H1 (cell line): ENCODE results near the gene ZHX3. TPM values are rescaled to one million over a fixed set of nuclear protein-coding genes. Genes with fewer than 3 reads are reported as not detected.

Experiments used
- KDM1A ChIP-seq: fragments of 200-600, 300-600 bp; sonication (generic); IDR thresholded peaks from 2 replicates; pipeline ENCODE4 v1.7.1; 2016; ENCODE audit warnings: mild to moderate bottlenecking, low read length, borderline replicate concordance
- RAD21 ChIP-seq, 2 experiments: IDR thresholded peaks in 1 of 2; conservative IDR thresholded peaks in 1 of 2; 2 replicates each; pipeline ENCODE4 v1.6.1; 2011; ENCODE audit warnings: low read depth in 2 of 2, low read length in 2 of 2, improper control_type of control experiment in 1 of 2, inconsistent platforms in 1 of 2, mild to moderate bottlenecking in 1 of 2, moderate library complexity in 1 of 2
- SAP30 ChIP-seq: fragments of 300-600 bp; sonication (generic); IDR thresholded peaks from 2 replicates; pipeline ENCODE4 v1.7.1; 2012; ENCODE audit warnings: low read length, moderate library complexity, mild to moderate bottlenecking, inconsistent platforms; ENCODE audit not compliant: insufficient read depth, insufficient replicate concordance
- YY1 ChIP-seq: IDR thresholded peaks from 2 replicates; pipeline ENCODE4 v1.6.1; 2011; ENCODE audit warnings: low read depth, mild to moderate bottlenecking, low read length
- polyA plus RNA-seq, 7 experiments: library from polyadenylated mRNA; depleted of rRNA in 3 of 7; stranded (reverse) in 5 of 7; unstranded in 2 of 7; fragments of >200 nt in 5 of 7; fragments of 200-250 nt in 2 of 7; gene quantifications; 1 replicate in 5 of 7; 2 replicates in 1 of 7; 4 replicates in 1 of 7; pipeline versions ENCODE4 v1.2.1 to v1.2.3, GENCODE V29; 2011 to 2013; ENCODE audit warnings: missing spikeins in 2 of 7, mixed read lengths in 2 of 7
- total RNA-seq: library from RNA; stranded (reverse); fragmentation: NEBNext Ultra II Directional; extraction: Animal tissue kit (Norgen Biotek cat#: 25700); gene quantifications from 2 replicates; pipeline ENCODE4 v1.2.1, GENCODE V29; 2021

ZHX3 gene
- total and polyA plus RNA-seq, 2 of the 8 experiments (the other 6 are each of a cell fraction or from before 2014, with no cell fraction given): 1.00 to 7.8 TPM

DNA sequence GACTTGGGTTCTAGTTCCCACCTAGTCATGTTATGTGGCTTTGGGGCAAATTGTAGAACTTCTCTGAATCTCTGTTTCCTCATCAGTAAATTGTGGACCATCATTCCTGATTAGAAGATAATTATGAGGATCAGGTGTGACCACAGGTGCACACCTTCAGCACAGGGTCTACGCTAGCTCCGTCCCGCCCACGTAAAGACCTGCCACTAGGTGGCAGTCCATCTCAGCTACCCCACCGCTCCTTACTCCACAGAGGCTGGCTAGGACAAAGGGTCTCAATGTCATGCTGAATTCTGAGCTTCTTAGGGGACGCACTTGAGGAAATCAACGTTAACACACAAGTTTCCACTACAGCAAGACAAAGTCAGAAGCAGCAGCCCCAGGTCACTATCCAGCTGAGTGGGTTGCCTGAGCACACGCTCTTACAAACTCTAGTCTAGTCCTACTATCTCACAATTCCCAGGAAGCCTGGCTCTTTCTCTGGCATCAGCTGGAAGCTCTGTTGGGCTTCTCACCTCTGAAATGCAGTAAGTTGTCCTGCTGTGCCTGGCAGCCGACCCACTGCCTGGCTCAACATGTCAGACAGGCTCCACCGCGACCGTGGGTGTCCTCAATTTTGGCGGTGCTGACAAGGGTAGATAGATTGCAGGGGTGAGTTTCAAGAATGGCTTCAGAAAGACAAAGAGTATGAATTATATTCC lies 182.2 kb downstream of the ZHX3 start (continued):
- 0 out of 2 replicates have a peak, but pooled peaks have one; percentile 18 for TF ChIP-seq KDM1A
- peak; percentile 67 to 77 for TF ChIP-seq RAD21 (IDR thresholded peaks at IDR 0.05 in 1 of 2, conservative IDR thresholded peaks at IDR 0.05 in 1 of 2; ENCODE audit: low read depth in 2 of 2, low read length in 2 of 2)
- 0 out of 2 replicates have a peak, but pooled peaks have one; percentile 15 for TF ChIP-seq YY1
- peak; percentile 30 for TF ChIP-seq SAP30
